Ureter (tissue), 1 donor: Measurements from ENCODE around the gene HSPG2. TPM values are rescaled to one million over a fixed set of nuclear protein-coding genes. Genes with fewer than 3 reads are reported as not detected.

ENCODE experiments used
- DNase-seq: peaks from one replicate; pipeline ENCODE4 v3.0.0-alpha.2; 2020; ENCODE audit warnings: low spot score
- total RNA-seq: library from RNA; stranded (reverse); gene quantifications from one replicate; pipeline ENCODE4 v1.2.4, GENCODE V29; 2023
- donor health status: DM: yes; HTN: yes; CAD: no.

Gene HSPG2
- total RNA-seq, 1 donor from 2014 or later: 298 TPM

DNA sequence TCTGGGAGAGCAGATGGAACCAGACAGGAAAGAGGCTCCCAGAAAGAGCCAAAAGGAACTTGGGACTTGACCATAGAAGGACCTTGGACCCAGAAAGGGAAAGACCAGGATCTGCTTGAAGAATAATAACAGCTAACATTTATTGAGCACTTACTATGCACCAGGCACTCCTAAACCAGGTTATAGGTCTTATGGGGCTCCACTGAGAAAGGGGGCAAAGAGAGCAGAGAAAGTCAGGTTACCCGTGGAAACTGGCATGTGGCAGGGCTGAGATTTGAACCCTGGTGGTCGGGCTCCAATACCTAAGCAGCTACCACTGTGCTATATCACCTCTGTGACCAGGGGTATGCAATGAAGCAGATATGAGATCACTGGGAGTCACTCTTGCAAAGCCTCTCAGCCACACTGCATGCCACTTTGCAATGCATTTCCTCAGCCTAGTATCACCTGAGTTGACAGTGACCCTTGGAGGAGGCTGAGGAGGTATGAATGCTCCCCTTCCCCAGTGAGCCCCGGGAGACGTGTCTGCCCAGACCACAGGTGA lies 37.8 kb downstream of the HSPG2 start:
- no peak for DNase-seq

DNA sequence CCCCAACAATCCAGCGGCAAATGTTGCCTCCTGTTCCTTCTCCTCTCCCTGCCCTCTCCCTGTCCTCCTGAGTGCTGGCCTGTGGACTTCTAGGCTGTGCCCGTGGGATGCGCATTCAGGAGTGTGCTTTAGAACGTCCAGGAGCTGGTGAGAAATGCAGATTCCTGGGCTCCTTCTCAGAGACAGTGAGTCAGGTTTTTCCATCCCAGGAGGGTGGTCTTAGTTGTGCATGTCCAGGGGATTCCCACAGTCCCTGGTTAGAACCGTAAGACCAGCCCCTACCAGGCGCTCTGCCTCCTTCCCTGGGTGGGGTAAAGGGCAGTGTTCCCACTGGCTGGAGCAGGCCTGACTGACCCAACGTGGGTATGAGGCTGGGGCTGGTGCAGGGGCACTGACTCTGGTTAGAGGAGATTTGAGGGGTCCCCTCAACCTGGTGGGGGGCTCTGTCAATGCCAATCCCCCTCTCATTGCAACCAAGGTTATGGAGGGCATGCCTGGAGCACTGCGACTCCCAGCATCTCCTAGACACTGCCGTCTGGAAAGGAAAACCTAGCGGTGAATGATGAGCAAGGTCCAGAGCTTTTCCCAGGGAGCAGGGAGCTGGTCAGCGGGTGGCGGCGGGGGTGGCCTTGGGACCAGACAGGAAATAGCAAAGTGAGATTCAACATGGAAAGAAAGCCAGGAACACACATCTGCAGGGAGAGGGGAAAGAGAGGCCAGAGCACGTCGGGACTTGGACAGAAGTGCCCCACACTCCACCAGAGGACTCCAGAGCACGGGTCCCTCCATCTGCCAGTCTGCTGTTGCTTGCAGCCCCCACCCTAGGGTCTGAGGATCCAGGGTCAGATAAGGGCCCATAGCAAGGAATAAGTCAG lies 38.5 kb downstream of the HSPG2 start:
- DNase-seq: no peak

DNA sequence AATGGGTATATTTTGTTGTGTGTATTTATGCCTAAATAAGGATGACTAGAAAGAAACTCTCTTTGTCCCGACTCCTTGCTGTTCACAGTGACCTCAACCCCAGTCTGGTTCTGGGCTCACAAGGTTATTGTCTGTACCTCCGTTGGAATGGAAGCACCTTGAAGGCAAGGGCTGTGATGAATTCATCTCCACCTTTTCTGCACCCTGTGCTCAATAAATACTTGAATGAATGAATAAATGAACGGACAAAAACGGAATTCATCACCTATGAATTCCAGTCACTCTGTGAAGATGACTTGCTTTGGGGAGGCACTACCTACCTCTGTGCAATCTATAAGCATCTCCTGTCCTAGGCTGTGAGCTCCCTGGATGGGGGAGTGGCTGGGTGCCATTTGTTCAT lies 39.3 kb downstream of the HSPG2 start:
- DNase-seq: no peak

DNA sequence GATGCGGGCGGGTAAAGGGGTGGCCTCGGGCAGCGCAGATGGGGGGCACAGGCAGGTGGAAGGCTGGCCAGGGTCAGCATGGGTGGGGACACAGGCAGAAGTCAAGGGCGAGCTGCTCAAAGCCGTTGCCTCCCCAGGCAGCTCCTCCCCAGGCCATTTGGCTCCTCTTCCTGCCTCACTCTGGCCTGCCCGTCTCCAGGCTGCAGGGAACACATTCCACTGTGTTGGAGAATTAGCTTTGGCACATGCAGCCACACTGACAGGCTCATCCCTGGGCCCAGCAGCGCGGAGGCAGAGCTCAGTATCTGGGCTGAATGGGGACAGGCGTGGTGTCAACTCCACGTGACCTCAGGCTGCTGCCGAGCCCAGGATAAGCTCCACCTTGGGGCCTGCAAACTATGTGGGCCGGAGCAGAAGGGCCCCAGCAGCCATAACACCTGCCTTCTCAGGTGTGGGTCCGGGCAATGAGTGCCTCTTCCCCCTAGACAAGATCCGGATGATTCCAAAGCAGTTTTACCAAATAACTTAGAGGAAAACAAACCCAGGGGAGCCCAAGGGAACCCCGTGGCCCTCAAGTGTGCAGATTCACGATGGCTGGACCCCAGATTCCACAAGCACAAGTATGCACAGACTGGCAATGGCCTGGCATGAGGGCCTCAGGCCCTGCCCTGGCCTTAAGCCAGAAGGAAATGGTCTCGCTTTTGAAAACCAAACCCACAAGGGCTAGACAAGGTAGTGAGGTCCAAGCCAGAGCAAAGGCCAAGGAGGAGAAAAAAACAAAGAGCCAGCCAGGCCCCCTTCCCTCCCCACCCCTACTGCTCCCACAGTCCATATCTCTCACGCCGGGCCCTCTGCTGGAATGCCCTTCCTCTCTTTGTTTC lies 40.2 kb downstream of the HSPG2 start:
- DNase-seq: peak; percentile 83

DNA sequence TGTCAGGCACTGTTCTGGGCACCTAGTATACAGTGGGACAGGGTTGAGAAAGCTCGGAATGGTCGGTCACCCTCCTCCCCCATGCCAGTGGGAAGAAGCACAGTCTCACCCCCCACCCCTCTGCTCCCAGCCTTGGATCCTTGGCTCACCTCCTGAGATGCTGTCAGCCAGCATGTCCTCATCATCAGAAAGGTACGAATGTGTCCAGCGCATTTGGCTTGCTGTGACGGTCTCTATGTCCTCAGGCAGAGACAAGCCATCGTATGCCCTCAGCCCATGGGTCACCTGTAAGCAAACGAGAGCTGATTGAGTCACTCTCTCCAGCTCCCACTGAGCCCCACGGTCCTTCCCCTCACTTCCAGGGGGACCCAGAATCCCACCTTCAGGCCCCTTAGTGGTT lies 41.1 kb downstream of the HSPG2 start:
- no peak for DNase-seq

DNA sequence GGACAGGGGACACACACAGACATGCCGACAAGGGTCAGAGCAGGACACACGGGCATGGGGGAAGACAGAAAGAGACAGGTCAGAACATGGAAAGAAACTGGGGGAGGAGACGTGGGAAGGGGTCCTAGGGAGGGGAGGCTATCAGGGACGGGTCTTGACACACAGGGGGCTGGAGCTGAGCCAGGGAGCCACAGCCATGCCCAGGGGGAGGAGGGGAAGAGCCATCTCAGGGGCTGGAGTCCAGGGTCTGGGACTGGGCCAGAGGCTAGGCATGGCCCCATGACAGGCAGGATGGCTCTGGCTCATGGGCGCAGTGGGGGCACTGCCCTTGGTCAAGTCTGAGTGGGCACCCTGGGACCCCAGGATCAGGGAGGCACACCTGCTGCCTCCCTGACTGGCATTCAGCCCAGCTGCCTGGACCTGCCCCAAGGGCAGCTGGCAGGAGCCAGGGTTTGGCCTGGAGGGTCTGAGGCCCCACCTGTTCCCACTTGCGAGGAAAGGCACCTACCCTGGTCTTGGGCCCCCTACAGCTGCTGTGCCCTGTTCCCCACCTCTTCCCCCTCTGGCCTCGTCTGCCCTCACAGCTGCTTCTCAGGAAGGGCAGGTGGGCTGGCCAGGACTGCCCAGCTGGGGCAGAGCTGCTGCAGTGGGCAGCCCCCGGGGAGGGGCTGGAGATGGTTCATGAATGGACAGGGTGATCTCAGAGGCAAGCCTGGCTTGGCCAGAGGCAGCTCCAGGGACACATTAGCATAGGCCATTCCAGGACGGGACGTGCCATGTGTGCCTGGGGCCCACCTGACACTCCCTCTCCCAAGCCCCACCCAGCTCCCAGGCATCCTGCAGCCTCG lies 42.9 kb downstream of the HSPG2 start:
- no peak for DNase-seq

DNA sequence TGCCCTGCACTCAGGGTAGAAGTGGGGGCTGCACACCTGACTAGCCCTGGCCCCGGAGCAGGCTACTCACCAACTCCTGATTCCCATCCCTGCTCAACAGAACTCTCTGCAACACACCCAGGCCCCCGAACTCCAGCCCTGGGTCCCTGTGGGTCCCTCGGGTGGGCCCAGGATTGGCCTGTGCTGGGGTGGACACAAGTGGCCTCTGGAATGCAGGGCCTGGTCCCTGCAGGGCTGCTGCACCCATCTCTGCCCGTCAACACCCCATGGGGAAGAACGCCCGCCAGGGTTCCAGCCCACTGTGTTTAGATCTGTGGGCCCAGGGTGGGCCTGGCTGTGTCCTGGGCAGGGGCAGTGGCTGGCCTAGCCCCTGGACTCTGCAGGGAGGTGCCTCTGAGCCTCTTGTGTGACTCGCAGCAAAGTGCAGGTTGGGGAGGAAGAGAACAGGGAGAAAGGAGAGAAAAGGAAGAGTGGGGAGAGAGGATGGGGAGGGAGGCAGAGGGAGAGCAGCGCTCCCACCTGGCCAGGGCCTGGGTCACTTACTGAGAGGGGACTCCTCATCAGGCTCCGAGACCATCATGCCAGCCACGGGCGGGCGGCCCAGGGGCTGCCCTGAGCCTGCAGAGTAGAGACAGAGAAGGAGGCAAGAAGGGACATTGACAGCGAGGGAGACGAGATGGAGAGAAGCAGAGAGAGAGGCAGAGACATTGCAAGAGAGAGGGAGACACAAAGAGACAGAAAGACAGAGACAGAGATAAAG lies 43.9 kb downstream of the HSPG2 start:
- DNase-seq: no peak

DNA sequence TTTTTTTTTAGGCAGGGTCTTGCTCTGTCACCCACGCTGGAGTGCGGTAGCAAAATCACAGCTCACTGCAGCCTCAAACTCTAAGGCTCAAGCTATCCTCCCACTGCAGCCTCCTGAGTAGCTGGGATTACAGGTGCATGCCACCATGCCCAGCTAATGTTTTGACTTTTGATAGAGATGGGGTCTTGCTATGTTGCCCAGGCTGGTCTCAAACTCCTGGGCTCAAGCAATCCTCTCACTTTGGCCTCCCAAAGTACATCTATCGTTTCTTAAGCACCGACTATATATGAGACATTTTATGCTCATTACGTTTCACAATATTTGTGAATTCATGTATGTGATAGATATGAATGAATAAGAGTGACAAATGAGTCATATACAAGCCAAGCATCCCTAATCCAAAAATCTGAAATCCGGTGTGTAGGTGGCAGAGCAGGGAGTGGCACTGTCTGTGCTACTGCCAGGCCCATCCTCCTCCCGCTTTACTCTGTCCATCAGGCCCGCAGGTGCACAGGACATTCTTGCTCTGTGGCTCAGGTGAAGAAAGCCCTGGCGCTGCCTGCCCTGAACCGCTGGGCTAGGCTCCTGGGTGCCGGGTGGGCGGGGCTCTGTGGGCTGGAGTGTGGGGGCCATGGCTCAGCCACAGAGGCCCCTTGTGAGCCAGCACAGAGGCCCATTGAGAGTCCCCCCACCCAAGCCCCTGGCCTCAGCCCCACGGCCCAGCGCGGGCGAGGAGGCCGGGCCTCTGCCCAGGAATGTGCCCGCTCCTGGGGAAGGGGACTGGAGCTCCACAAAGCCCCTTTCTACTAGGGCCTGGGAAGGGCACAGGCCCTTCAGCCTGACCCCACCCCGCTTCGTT lies 45.3 kb downstream of the HSPG2 start:
- no peak for DNase-seq

DNA sequence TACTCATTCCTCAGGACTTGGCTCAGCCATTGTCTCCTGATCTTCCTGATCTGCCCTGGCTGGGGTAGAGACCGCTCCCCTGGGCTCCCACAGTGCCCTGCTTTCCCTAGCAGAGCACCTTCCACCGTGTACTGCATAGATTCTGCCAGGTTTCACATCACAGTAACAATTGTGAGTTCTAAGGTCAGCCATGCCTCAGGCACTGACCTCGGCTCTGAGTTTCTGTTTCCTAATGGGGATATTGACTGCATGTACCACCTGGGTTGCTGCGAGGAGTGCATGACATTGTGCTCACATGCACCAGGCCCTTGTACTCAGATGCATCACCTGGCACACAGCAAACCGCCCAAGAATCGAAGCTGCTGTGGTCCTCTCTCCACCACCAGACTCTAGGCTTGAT lies 46.0 kb downstream of the HSPG2 start:
- DNase-seq: no peak

DNA sequence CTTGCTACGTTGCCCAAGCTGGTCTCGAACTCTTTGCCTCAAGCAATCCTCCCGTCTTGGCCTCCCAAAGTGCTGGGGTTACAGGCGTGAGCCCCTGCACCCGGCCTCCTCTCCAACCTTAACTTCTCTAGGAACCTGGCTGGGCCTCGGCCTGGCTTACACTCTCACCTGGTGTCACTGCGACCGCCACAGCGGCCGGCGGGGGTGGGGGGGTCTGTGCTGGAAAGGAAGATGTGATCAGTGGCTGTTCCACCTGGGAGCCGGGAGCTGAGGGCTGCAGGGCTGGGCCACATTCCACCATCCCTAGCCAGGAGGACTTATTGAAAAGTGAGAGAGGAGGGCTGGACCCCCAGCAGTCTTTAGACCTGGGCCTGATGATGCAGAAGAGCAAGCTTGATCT lies 48.6 kb downstream of the HSPG2 start:
- DNase-seq: no peak

DNA sequence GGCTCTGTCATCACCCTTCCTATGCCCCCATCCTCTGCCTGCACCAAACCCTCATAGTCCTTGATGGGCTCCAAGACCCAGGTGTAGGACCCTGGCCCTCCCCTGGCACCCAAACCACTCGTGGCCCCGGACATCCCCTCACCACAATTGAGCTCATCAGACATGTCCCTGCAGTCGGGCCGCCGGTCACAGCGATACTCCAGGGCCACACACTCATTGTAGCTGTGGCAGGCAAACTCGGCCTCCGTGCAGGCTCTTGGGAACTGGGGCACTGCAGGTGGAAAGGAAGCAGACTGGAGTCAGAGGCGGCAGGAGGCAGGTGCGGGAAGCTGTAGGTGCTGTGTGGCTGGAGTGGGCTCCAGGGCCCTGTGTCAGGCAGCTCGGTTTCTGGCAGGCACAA lies 49.3 kb downstream of the HSPG2 start:
- no peak for DNase-seq

DNA sequence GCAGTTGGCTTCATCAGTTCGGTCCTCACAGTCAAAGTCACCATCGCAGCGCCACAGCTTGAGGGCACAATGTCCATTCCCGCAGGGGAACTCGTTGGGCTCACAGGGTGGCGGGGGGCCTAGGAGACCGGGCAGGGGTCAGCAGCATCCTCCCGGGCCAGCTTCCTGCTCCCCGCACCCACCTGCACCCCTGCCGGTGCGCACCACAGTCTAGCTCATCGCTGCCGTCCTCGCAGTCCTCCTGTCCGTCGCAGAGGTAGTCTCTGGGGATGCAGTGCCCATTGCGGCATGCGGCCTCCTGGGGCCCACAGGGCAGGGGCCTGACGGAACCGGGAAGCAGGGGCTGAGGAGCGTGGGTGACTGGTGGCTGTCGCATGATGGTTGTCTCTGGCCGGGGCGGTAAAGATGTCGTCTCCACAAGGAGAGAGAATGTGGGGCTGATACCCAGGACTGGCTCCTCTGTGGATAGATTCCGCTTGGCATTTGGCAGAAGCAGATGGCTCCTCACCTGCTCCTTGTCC lies 49.8 kb downstream of the HSPG2 start:
- no peak for DNase-seq

DNA sequence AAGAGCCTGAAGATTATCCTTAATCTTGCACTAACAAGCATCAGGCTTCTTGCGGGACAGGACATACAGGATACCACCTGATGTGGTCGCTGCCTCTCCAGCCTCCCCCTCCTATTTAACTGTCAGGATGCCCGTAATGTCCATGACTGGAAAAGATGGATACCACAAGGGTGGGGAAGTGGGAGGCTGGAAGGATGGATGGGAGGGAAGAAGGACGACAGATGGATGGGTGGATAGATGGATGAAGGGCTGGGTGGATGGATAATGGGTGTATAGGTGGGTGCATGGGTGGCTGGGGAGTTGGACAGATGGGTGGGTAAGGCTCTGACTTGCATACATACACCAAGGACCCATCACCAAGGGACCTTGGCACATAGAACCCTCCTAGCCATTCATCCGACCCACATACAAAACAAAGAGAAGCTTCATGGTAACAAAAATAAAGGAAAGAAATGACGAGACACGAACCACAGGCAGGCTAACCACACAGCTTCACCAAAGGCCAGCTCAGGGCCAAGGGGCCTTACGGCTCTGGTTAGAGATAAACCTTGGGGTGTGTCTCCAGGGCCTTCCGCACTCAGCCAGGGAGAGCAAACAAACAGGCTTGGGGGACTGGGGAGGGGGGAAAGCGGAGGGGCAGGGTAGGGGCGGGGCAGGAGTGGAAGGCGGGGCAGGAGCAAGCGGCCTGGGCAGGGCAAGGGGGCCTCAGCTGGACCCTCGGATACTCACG lies 50.5 kb downstream of the HSPG2 start:
- DNase-seq: no peak

DNA sequence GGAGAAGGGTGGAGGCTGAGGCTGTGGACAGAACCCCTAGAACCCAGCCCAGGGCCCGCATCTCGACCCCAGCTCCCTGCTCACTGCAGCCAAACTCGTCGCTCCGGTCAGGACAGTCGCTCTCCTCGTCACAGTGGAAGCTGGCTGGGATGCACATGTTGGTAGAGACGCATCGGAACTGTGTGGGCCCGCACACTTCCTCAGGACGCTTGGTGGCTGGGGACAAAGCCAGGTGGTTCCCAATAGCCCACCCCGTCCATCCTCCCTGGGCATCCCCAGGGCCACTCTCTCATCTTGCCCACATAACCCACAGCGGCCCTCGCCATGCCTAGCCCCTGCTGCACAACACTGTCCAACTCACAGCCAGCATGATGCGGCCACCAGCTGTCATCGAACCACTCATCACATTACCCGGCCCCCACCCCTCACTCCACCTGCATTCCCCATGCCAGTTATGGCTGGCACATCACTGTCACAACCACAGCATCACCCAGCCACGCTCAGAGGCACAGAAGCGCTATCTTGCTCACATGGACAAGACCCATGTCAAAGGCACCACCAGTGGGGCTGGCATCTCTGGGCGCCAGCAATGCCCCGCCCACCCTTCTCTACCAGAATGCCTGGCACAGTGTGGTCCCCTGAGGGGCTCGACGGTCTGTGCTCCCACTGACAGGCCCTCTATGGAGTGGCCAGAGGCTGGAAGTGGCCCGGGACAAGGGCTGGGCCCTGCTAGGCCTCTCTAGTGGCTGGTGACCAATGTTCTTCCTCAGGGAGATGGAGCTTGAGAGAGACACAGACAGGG lies 51.7 kb downstream of the HSPG2 start:
- DNase-seq: no peak

DNA sequence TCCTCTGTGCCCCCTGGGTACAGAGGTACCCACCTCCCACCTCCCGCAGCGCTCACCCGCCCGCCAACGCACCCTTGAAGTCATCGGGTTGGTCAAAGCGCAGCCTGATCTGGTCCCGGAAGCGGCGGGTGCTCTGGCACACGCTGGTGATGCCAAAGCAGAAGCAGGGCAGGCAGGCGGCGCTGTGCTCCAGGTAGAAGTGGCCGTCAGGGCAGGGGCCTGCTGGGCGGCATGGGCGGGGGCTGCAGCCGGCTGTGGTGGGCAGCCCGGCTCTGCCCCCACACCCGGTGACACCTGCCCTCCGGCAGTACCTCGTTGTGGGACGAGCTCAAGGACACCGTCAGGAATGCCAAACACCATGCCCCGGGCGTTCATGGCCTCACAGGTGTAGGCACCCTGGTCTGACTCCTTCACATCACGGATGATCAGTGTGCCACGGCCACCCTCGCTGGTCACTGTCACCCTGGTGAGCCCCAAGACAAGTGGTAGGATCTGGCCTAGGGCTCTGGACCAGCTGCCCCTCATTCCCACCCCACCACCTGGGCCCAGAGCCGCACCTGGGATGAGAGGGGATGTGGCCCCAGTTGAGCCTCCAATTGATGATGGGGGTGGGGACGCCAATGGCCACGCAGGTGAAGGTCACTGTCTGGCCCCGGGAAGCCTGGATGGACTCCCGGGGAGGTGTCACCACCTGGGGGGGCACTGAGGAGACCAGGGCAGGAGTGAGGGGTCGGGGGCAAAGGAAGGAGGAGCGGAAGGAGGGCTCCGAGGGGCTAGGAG lies 52.5 kb downstream of the HSPG2 start:
- DNase-seq: no peak

DNA sequence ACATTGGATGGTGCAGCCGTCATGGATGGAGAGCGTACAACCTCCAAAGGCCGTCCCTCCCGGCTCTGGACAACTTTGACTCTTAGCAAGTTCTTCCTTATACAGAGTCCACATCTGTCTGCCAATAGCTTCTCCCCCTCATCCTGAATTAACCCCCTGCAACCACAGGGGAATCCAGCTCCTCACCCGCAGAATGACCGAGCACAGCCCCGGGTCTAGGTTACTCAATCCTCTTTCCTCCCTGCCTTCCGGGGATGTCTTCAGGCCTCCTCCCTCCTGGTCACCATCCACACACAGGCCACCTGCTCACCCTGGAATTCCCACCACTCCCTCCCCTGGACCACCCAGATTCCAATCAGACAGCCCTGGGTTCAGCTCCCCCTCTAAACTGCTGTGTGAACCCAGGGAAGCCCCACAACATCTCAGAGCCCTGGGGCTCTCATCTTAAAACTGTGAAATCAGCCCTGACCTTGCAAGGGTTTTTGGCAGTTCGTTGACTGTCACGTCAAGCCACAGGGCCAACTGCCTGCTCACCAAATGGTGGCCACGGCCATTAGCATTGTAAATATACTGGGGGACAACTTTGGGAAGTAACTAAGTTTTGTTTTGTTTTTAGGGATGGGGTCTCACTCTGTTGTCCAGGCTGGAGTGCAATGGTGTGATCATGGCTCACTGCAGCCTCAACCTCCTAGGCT lies 54.2 kb downstream of the HSPG2 start:
- no peak for DNase-seq

DNA sequence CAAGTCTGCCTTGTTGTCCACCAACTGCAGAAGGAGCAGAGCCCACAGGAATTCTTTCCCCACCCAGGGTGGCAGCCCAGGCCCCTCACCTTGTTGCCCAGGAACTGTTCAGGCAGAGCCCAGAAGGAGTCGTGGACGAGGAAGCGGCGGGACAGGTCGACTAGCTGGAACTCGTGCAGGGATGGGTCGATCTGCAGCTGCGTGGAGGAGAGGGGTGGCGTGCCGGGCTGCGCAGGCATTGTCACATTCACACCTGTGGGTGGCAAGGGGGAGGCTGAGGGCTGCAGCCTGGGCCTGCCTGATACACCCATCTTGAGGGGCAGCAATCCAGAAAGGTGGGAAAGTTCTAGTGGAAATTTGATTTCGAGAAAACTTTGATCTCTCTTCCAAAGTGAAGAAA lies 55.9 kb downstream of the HSPG2 start:
- no peak for DNase-seq
